ENCODE results near the gene RGS17.
"Not testable (repeated sequence)": the region's sequence is repeated elsewhere in the genome, so short reads cannot be mapped to it uniquely, and the experiment has no call there.

Gene RGS17

GRCh38 chr6:153032255-153032882 is 98.7 kb downstream of the RGS17 start:
- no peak for DNase-seq (ENCODE audit: low read depth)

GRCh38 chr6:153031335-153031955 is 99.6 kb downstream of the RGS17 start:
- DNase-seq (ENCODE audit: low read depth), result no peak

- DNase-seq (ENCODE audit: low read depth), result no peak
Observed at GRCh38 chr6:153028963-153029362, 102.1 kb downstream of the RGS17 start.

DNA sequence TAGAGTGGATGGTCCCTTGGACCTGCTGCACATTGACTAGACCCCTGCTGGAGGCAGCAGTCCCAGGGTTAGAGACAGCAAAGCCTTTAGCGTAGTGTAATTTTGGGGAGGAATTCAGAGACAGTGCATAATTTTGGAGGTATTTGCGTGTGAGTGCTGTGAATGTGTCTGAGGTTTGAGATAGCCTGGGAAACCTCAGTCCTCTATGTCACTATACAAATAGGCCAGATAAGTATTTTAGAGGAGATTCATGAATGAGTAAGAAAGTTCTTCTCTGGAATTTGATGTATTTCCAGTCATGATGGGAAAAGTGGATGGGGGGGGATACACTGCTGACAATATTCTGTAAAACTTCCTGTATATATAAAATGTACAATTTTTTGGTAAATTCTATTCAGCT is 102.8 kb downstream of the RGS17 start:
- no peak for DNase-seq (ENCODE audit: low read depth)

GRCh38 chr6:153027480-153027879 is 103.6 kb downstream of the RGS17 start:
- no peak for DNase-seq (ENCODE audit: low read depth)

DNA sequence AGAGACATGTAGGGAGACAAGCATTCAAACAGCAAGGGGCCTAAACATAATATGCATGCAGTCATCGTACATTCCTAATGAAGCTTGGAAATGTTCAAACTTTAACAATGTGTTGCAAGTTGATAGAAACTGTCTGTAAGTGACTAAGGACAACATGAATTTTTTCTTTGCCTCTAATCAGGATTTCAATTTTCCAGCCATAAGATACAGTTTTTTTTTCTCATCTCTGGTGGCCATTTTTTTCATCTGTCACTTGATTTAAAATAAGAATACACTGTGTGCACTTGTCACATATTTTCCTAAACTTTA is 106.4 kb downstream of the RGS17 start:
- no peak for DNase-seq (ENCODE audit: low read depth)

DNA sequence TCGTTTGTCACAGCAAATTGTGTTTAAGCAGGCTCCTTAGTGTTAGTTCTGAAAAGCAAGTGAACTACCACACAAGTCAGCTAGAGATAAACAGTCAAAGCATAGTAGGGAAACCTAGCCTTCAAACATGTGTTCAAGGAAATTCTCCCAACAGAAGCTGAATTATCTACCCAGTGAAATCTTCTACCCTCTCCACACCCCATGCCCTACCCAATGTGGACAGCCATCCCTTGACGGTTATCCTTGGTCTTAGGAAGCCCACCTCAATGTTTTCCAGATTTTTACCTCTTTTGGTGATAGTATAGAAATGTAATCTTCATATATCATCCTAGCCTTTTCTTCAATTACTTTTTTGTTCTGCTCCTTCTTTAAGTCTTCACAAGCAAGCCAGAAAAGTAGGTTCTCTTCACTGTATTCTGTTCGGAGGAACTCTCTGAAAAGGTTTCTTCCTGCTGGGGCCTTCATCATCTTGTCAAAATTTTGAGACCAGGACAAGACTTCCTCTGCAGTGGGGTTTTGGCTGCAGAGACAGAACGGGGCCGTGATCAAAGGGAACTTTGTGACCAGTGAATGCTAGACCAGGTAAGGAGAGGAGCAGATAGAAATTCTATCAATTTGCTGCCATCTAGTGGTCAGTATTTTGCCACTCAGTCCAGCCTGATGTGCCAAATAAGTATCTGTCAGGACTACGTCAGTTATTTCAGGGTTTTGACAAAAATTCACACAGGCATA is 106.9 kb downstream of the RGS17 start:
- DNase-seq (ENCODE audit: low read depth), result no peak

GRCh38 chr6:153018355-153018754 is 112.7 kb downstream of the RGS17 start:
- DNase-seq (ENCODE audit: low read depth), result no peak

GRCh38 chr6:153016846-153017245 is 114.2 kb downstream of the RGS17 start:
- no peak for DNase-seq (ENCODE audit: low read depth)

- DNase-seq (ENCODE audit: low read depth), result no peak
Observed at GRCh38 chr6:153015094-153015640, 115.9 kb downstream of the RGS17 start.

DNA sequence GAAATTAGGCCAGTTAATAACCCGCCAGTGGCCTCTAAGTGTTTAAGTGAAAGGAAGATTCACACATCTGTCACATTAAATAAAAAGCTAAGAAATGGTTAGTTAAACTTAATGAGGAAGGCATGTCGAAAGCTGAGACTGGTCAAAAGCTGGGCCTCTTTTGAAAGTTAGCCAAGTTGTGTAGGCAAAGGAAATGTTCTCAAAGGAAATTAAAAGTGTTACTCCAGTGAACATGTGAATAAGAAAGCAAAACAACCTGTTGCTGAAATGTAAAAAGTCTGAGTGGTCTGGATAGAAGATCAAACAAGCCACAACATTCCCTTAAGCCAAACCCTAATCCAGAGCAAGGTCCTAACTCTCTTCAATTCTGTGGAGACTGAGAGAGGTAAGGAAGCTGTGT is 117.6 kb downstream of the RGS17 start:
- DNase-seq (ENCODE audit: low read depth), result no peak

DNA sequence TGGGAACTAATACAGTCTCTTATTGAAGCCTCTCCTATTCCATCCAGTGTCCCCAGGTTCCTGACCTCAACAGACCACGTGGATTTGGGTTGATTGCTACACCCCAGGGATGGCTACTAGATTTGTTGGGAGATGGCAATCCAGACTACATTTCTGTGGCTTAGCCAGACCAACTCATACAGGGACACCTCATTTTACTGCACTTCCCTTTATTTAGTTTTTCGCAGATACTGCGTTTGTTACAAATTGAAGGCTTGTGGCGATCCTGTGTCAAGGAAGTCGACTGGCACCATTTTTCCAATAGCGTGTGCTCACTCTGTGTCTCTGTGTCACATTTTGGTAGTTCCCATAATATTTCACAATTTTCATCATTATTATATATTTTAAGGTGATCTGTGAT is 118.2 kb downstream of the RGS17 start:
- DNase-seq (ENCODE audit: low read depth), result no peak

- DNase-seq (ENCODE audit: low read depth), result no peak
Observed at GRCh38 chr6:153003366-153003690, 127.8 kb downstream of the RGS17 start.

GRCh38 chr6:153002613-153003365 is 128.3 kb downstream of the RGS17 start, which contains the start of gene MTRF1L:
Gene MTRF1L, minus strand, starts transcription at chr6:153002709. Its CDS starts 24 bp downstream, at chr6:153002685.
- peak; percentile 77 for DNase-seq (ENCODE audit: low read depth)

DNA sequence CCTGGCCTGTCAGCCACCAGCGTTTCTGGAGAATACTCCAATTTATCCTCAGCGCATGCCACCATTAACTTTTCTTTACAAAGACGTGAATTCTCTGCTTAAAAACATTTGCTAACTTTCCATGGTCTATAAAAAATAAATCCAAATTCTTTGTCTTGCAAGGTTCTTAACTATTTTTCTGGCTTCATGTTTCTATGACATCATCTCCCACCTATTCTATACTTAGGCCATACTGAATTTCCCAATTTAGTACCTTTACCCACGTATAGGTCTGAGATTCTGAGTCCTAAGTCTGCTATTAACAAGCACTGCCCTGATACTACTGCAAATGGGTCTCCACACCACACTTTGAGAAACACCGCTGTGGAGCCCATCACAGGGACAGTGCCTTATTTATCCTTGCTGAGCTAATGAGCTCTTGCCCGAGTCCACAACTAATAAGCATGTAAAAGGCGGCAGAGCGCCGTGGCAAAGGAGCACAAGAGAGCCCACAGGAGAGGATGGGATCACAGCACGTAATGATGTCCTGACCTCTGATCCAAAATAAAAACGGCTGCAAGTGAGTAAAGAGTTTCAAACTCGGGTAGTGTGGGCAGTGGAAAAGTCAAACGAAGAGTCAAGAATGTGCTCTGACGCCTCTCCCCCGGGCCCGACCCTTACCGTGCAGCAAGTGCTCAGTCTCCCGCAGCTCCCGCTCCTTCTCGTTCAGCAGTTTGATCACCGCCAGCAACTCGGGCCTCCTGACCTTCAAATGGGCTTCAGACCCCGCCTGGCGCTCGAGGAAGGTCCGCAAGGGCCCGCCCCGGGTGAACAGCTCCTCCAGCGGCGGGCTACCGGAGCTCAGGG is 129.1 kb downstream of the RGS17 start:
- DNase-seq (ENCODE audit: low read depth), result peak; percentile 4

DNA sequence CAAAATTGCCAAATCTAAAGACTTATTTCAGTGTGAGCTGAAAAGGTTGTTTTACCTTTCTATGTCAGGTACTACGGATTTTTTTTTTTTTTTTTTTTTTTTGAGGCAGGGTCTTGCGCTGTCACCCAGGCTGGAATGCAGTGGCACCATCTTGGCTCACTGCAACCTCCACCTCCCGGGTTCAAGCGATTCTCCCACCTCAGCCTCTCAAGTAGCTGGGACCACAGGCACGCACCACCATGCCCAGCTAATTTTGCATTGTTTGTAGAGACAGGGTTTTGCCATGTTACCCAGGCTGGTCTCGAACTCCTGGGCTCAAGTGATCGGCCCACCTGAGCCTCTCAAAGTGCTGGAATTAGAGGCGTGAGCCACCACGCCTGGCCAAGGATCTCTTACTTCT is 130.3 kb downstream of the RGS17 start:
- DNase-seq (ENCODE audit: low read depth), result not testable (repeated sequence)

- DNase-seq (ENCODE audit: low read depth), result no peak
Observed at GRCh38 chr6:153000243-153000642, 130.8 kb downstream of the RGS17 start.

DNA sequence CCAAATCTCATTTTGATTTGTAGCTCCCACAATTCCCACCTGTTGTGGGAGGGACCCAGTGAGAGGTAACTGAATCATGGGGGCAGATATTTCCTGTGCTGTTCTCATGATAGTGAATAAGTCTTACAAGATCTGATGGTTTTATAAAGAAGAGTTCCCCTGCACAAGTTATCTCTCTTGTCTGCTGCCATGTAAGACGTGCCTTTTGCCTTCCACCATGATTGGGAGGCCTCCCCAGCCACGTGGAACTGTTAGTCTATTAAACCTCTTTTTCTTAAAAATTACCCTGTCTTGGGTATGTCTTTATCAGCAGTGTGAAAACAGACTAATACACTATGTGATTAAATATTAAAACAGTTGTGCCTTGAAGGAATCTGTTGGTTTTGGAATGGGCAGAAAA is 131.5 kb downstream of the RGS17 start:
- DNase-seq (ENCODE audit: low read depth), result not testable (repeated sequence)

GRCh38 chr6:152993847-152994246 is 137.2 kb downstream of the RGS17 start:
- no peak for DNase-seq (ENCODE audit: low read depth)

GRCh38 chr6:152993431-152993830 is 137.7 kb downstream of the RGS17 start:
- no peak for DNase-seq (ENCODE audit: low read depth)

- no peak for DNase-seq (ENCODE audit: low read depth)
Observed at GRCh38 chr6:152986978-152987377, 144.1 kb downstream of the RGS17 start.

- not testable (repeated sequence) for DNase-seq (ENCODE audit: low read depth)
Observed at GRCh38 chr6:152985300-152985699, 145.8 kb downstream of the RGS17 start.
